Measurements from ENCODE around the gene CYP4X1.
A peak's percentile ranks its signal among the peaks of the same experiment; 100 is the strongest.
"Not testable (repeated sequence)": the region's sequence is repeated elsewhere in the genome, so short reads cannot be mapped to it uniquely, and the experiment has no call there.

The CYP4X1 gene

DNA sequence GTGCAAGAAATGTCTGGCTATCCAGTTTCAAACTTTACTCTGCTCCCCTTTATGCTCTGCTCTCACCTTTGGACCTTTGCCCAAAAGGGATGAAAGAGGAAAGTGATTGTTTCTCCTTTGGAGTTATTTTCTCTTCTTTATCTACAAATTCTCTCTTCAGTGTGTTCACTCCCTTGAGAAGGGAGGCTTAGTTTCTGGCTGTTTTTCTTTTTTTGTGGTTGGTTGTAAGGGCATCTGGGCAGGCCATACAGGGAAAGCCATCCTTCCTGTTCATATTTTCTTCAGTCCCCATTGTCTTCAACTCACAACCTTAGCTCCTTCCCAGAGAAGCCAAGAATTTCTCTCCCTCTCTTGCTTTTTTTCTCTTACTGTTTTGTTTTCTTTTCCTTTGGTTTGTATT, 46.0 kb downstream of the CYP4X1 start:
- not testable (repeated sequence) for FAIRE-seq

DNA sequence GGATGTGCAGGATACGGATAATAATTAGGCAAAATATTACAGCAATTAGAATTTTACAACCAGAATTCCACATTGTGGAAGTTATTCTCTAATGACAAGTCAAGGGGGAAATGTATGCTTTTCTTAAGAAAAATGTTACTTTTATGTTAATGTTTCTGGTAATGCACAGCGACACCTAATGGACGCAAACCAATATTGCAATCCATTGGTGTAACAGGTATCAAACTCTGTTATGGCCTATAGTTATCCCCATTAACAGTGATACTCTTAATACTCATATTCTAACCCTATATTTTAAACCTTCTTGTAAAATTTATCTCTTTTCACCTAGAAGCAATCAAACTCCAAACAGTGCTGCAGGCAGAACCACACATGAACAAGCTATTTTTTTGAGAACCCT, 65.9 kb downstream of the CYP4X1 start:
- FAIRE-seq, result peak; percentile 83

DNA sequence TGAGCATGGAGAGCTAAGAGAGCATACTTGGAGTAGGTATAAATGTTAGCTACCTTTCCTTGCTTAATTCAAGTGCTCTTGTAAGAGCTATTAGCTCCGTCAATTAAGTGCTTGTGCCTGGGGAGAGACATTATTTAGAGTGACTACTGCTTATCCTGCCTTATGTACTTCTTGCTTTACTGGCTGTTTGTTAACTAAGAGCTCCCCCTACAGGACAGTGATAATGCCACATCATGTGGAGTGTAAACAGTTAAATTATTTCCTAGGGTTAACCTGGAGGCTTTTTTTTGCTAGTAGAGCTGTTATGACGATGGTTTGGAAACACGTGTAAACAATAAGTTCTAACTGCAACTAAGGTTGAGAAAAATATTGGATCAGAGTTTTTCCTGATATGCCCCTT, 68.0 kb downstream of the CYP4X1 start:
- FAIRE-seq, result peak; percentile 84
